Stimulated activated naive B cell treated with anti-CD40 and anti-IgM and Interleukin-4, amounts not matched to agents 10 μg/mL and 1 μg/mL and 100 μg/mL, for 72 hours (primary cell): ENCODE measurements around the gene WDFY4.

Experiments
- ATAC-seq, 2 donors: fragments of 150-1000 bp; cut with Tn5 transposase; replicated peaks; 2 replicates each; pipeline ENCODE4 v1.10.0; 2021; ENCODE audit warnings: moderate library complexity in 1 of 2
- DNase-seq: peaks from one replicate; pipeline ENCODE4 v3.0.0; 2021
- H3K27ac Mint-ChIP-seq: one replicate; pipeline ENCODE4 v1.8.0; 2022; ENCODE audit warnings: mild to moderate bottlenecking, mixed read lengths
- H3K27me3 Mint-ChIP-seq, 2 donors: one replicate each; pipeline ENCODE4 v1.8.0; 2022; ENCODE audit warnings: mixed read lengths in 2 of 2
- H3K36me3 Mint-ChIP-seq, 2 donors: one replicate each; pipeline ENCODE4 v1.8.0; 2022; ENCODE audit warnings: mixed read lengths in 2 of 2, mild to moderate bottlenecking in 1 of 2
- H3K4me1 Mint-ChIP-seq, 2 donors: one replicate each; pipeline ENCODE4 v1.8.0; 2022; ENCODE audit warnings: mixed read lengths in 2 of 2, mild to moderate bottlenecking in 1 of 2
- H3K4me3 Mint-ChIP-seq, 2 donors: one replicate each; pipeline ENCODE4 v1.8.0; 2022; ENCODE audit warnings: mild to moderate bottlenecking in 2 of 2, mixed read lengths in 2 of 2, moderate library complexity in 1 of 2
- H3K9me3 Mint-ChIP-seq, 2 donors: one replicate each; pipeline ENCODE4 v1.8.0; 2022; ENCODE audit warnings: mixed read lengths in 2 of 2, mild to moderate bottlenecking in 1 of 2

WDFY4 gene

GRCh38 chr10:48700071-48700470, 15.4 kb downstream of the WDFY4 start:
- no peaks in the 10 kb centered on the region for H3K9me3 Mint-ChIP-seq
- H3K4me3 Mint-ChIP-seq, result peak overlapping the region in 1 of 2 donors; percentile 9
- ATAC-seq, result no peak
- H3K27me3 Mint-ChIP-seq, result no peaks in the 10 kb centered on the region
- H3K4me1 Mint-ChIP-seq, result peaks cover 86 to 100% of the 10 kb centered on the region in 2 donors
- H3K36me3 Mint-ChIP-seq, result peaks cover 65 to 81% of the 10 kb centered on the region in 2 donors
- no peak for DNase-seq
- peak overlapping the region; percentile 85 for H3K27ac Mint-ChIP-seq

- no peak for ATAC-seq
- Mint-ChIP-seq H3K9me3 (no peaks in the 10 kb centered on the region), H3K27me3 (no peaks in the 10 kb centered on the region), H3K27ac (peak overlapping the region; percentile 85), H3K4me1 (peaks cover 86 to 100% of the 10 kb centered on the region in 2 donors), H3K36me3 (peaks cover 67 to 81% of the 10 kb centered on the region in 2 donors), H3K4me3 (peak overlapping the region in 1 of 2 donors; percentile 9)
- DNase-seq, result no peak
These were observed 15.8 kb downstream of the WDFY4 start for GRCh38 chr10:48700493-48700892.

GRCh38 chr10:48701139-48701901, 16.6 kb downstream of the WDFY4 start:
- Mint-ChIP-seq H3K4me3 (peak overlapping the region; percentile 32 to 46), H3K9me3 (no peaks in the 10 kb centered on the region), H3K4me1 (peaks cover 86 to 100% of the 10 kb centered on the region in 2 donors), H3K27ac (peak overlapping the region; percentile 92), H3K36me3 (peaks cover 66 to 81% of the 10 kb centered on the region in 2 donors), H3K27me3 (no peaks in the 10 kb centered on the region)
- ATAC-seq (peak; percentile 6 to 30), DNase-seq (no peak)

- Mint-ChIP-seq H3K4me1 (peaks cover 85 to 100% of the 10 kb centered on the region in 2 donors), H3K27me3 (no peaks in the 10 kb centered on the region), H3K4me3 (peak overlapping the region in 1 of 2 donors; percentile 49), H3K36me3 (peaks cover 64 to 81% of the 10 kb centered on the region in 2 donors), H3K27ac (peak overlapping the region; percentile 44), H3K9me3 (no peaks in the 10 kb centered on the region)
- DNase-seq (no peak), ATAC-seq (no peak)
These were observed 17.3 kb downstream of the WDFY4 start for GRCh38 chr10:48701941-48702340.

- Mint-ChIP-seq H3K4me3 (peak overlapping the region; percentile 25 to 75), H3K27me3 (no peaks in the 10 kb centered on the region), H3K9me3 (no peaks in the 10 kb centered on the region), H3K27ac (peak overlapping the region; percentile 95), H3K36me3 (peaks cover 60 to 73% of the 10 kb centered on the region in 2 donors), H3K4me1 (peaks cover 81 to 100% of the 10 kb centered on the region in 2 donors)
- no peak for DNase-seq
- no peak for ATAC-seq
These were observed 19.0 kb downstream of the WDFY4 start for GRCh38 chr10:48703531-48704122.

GRCh38 chr10:48704156-48704555, 19.5 kb downstream of the WDFY4 start:
- ATAC-seq (no peak), DNase-seq (no peak)
- H3K27ac Mint-ChIP-seq, result peak overlapping the region; percentile 95
- H3K9me3 Mint-ChIP-seq, result no peaks in the 10 kb centered on the region
- peak overlapping the region; percentile 25 to 75 for H3K4me3 Mint-ChIP-seq
- H3K27me3 Mint-ChIP-seq, result no peaks in the 10 kb centered on the region
- peaks cover 78 to 98% of the 10 kb centered on the region in 2 donors for H3K4me1 Mint-ChIP-seq
- H3K36me3 Mint-ChIP-seq, result peaks cover 58 to 68% of the 10 kb centered on the region in 2 donors

GRCh38 chr10:48705401-48705938, 20.8 kb downstream of the WDFY4 start:
- Mint-ChIP-seq H3K4me1 (peaks cover 68 to 93% of the 10 kb centered on the region in 2 donors), H3K9me3 (no peaks in the 10 kb centered on the region), H3K36me3 (peaks cover 56 to 65% of the 10 kb centered on the region in 2 donors), H3K4me3 (peak overlapping the region; percentile 58 to 75), H3K27ac (peak overlapping the region; percentile 95), H3K27me3 (no peaks in the 10 kb centered on the region)
- ATAC-seq, result peak; percentile 87
- peak; percentile 62 for DNase-seq

GRCh38 chr10:48707472-48707871, 22.8 kb downstream of the WDFY4 start:
- Mint-ChIP-seq H3K4me1 (peaks cover 59 to 88% of the 10 kb centered on the region in 2 donors), H3K4me3 (peak overlapping the region; percentile 33 to 64), H3K9me3 (no peaks in the 10 kb centered on the region), H3K36me3 (peaks cover 61 to 67% of the 10 kb centered on the region in 2 donors), H3K27me3 (no peaks in the 10 kb centered on the region), H3K27ac (peak overlapping the region; percentile 95)
- ATAC-seq (no peak), DNase-seq (no peak)

- H3K27me3 Mint-ChIP-seq, result no peaks in the 10 kb centered on the region
- no peak overlapping the region for H3K4me3 Mint-ChIP-seq
- H3K27ac Mint-ChIP-seq, result peak overlapping the region; percentile 81
- peaks cover 63 to 71% of the 10 kb centered on the region in 2 donors for H3K36me3 Mint-ChIP-seq
- ATAC-seq (no peak), DNase-seq (no peak)
- peaks cover 57 to 84% of the 10 kb centered on the region in 2 donors for H3K4me1 Mint-ChIP-seq
- H3K9me3 Mint-ChIP-seq, result no peaks in the 10 kb centered on the region
These were observed 23.5 kb downstream of the WDFY4 start for GRCh38 chr10:48708144-48708543.

GRCh38 chr10:48710647-48711275, 26.1 kb downstream of the WDFY4 start:
- H3K27ac Mint-ChIP-seq, result peak overlapping the region; percentile 56
- H3K9me3 Mint-ChIP-seq, result peaks cover 0 to 4% of the 10 kb centered on the region in 2 donors
- peaks cover 67 to 73% of the 10 kb centered on the region in 2 donors for H3K36me3 Mint-ChIP-seq
- no peaks in the 10 kb centered on the region for H3K27me3 Mint-ChIP-seq
- no peak overlapping the region for H3K4me3 Mint-ChIP-seq
- DNase-seq (no peak), ATAC-seq (no peak)
- peaks cover 49 to 77% of the 10 kb centered on the region in 2 donors for H3K4me1 Mint-ChIP-seq

GRCh38 chr10:48711830-48712229, 27.2 kb downstream of the WDFY4 start:
- Mint-ChIP-seq H3K4me1 (peaks cover 44 to 77% of the 10 kb centered on the region in 2 donors), H3K9me3 (peaks cover 0 to 4% of the 10 kb centered on the region in 2 donors), H3K27me3 (no peaks in the 10 kb centered on the region), H3K27ac (no peak overlapping the region), H3K4me3 (no peak overlapping the region), H3K36me3 (peaks cover 69 to 71% of the 10 kb centered on the region in 2 donors)
- ATAC-seq, result peak in 1 of 2 donors; percentile 33
- DNase-seq, result no peak

- DNase-seq, result no peak
- H3K4me1 Mint-ChIP-seq, result peaks cover 32 to 73% of the 10 kb centered on the region in 2 donors
- peaks cover 67 to 70% of the 10 kb centered on the region in 2 donors for H3K36me3 Mint-ChIP-seq
- no peaks in the 10 kb centered on the region for H3K27me3 Mint-ChIP-seq
- H3K9me3 Mint-ChIP-seq, result peaks cover 0 to 4% of the 10 kb centered on the region in 2 donors
- H3K4me3 Mint-ChIP-seq, result no peak overlapping the region
- no peak for ATAC-seq
- peak overlapping the region; percentile 63 for H3K27ac Mint-ChIP-seq
These were observed 29.4 kb downstream of the WDFY4 start for GRCh38 chr10:48714088-48714487.

GRCh38 chr10:48716416-48716815, 31.7 kb downstream of the WDFY4 start:
- Mint-ChIP-seq H3K9me3 (peaks cover 0 to 4% of the 10 kb centered on the region in 2 donors), H3K27ac (no peak overlapping the region), H3K4me3 (no peak overlapping the region), H3K4me1 (peaks cover 28 to 62% of the 10 kb centered on the region in 2 donors), H3K36me3 (peaks cover 50 to 62% of the 10 kb centered on the region in 2 donors), H3K27me3 (no peaks in the 10 kb centered on the region)
- ATAC-seq (no peak), DNase-seq (no peak)

- no peaks in the 10 kb centered on the region for H3K9me3 Mint-ChIP-seq
These were observed 35.9 kb downstream of the WDFY4 start for GRCh38 chr10:48720611-48721010.

More at GRCh38 chr10:48720611-48721010, 35.9 kb downstream of the WDFY4 start:
- Mint-ChIP-seq H3K36me3 (peaks cover 38 to 46% of the 10 kb centered on the region in 2 donors), H3K4me3 (no peak overlapping the region), H3K4me1 (peaks cover 18 to 50% of the 10 kb centered on the region in 2 donors), H3K27ac (no peak overlapping the region), H3K27me3 (no peaks in the 10 kb centered on the region)
- DNase-seq (no peak), ATAC-seq (no peak)
